A549 treated with AZD2906 at 1 μM for 4 hours (cell line): ENCODE measurements around the gene PRAMEF12. TPM values are rescaled to one million over a fixed set of nuclear protein-coding genes. Genes with fewer than 3 reads are reported as not detected.

ENCODE experiments used
- total RNA-seq: library from RNA; stranded (reverse); fragments of 200-300 nt; extraction: Qiagen RNA extraction; gene quantifications from 5 replicates; pipeline ENCODE4 v1.2.3, GENCODE V29; 2022

Gene PRAMEF12
- not detected in 5 replicates for total RNA-seq

DNA sequence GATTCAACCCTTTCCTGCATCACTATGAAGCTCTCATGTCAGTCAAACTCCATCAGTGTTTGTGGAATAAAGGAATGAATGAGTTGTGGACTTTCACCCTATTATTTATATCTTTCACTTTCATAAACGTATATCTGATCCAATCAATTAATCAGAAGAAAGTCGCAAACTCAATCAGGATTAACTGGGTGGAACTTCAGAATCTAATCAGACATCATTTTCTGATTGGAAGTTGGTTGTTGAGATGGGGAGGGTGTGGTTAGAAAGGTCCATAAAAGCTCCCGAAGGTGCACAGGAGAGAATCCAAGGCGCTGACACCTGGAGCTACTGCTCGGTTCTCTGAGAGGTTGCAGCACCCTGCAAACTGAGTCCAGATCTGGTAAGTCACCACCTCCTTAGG lies at the start of gene PRAMEF12:
PRAMEF12 (plus strand) TSS at position 301 of the 400 bp plus-strand sequence. CDS start 1,130 bp downstream, outside the sequence.

DNA sequence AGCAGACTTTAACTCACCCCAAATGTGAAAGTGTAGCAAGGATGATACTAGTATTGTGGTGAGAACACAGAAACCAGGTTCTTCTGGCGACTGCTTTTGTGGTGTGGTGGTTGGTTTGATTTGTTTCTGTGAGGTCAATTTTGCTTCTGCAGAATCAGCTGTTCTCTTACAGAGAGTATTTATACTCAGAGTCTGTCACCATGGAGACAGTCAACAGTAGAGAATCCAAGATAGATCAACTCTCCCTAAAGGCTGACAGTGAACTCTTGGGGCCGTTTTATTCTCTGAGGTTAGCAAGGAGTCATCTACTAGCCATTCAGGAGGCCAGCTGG lies 27.6 kb upstream of the PRAMEF12 start, which contains the start of gene CFAP107:
CFAP107 (plus strand) TSS at position 209 of the 332 bp plus-strand sequence. CDS start 231 bp downstream, outside the sequence.

DNA sequence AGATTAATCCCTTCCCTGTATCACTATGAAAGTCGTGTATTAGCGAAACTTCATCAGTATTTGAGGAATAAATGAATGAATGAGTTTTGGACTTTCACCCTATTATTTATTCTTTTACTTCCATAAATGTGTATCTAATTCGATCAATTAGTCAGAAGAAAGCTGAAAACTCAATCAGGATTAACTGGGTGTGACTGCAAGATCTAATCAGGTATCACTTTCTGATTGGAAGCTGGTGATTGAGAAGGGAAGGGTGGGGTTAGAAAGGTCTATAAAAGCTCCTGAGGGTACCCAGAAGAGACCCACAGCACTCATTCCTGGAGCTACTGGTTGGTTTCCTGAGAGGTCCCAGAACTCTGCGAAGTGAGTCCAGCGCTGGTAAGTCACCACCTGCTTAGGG lies 17.6 kb downstream of the PRAMEF12 start, which contains the start of gene PRAMEF1:
PRAMEF1 (plus strand) TSS at position 301 of the 400 bp plus-strand sequence. CDS start 1,831 bp downstream, outside the sequence.

Other genes starting within 250 kb of the PRAMEF12 start
- gene DHRS3, start 155.5 kb upstream of the PRAMEF12 start, total RNA-seq, result 37.8 to 51.4 TPM (median 47.8 TPM) in 5 replicates
- not detected in 5 replicates for gene AADACL4, start 129.7 kb upstream of the PRAMEF12 start, total RNA-seq
- gene AADACL3, start 57.6 kb upstream of the PRAMEF12 start, total RNA-seq, result not detected in 5 replicates
- gene CFAP107, start 27.5 kb upstream of the PRAMEF12 start, total RNA-seq, result not detected in 5 replicates
- 0.07 to 0.14 TPM (median 0.07 TPM) in 3 of 5 replicates, not detected in the others for gene PRAMEF1, start 17.7 kb downstream of the PRAMEF12 start, total RNA-seq
- not detected in 5 replicates for gene PRAMEF11, start 57.7 kb downstream of the PRAMEF12 start, total RNA-seq
- gene HNRNPCL1, start 75.0 kb downstream of the PRAMEF12 start, total RNA-seq, result not detected in 5 replicates
- 0.06 to 0.25 TPM (median 0.14 TPM) in 5 replicates for gene PRAMEF2, start 83.3 kb downstream of the PRAMEF12 start, total RNA-seq
- 0.05 to 0.06 TPM in 2 of 5 replicates, not detected in the others for gene PRAMEF4, start 112.5 kb downstream of the PRAMEF12 start, total RNA-seq
- not detected in 5 replicates for gene PRAMEF10, start 124.5 kb downstream of the PRAMEF12 start, total RNA-seq
- gene PRAMEF7, start 142.9 kb downstream of the PRAMEF12 start, total RNA-seq, result 0.06 TPM in 1 of 5 replicates, not detected in the others
- not detected in 5 replicates for gene PRAMEF6, start 173.8 kb downstream of the PRAMEF12 start, total RNA-seq